OCI-M2 (cell line): ENCODE data around the gene CUEDC2.
"Not testable (repeated sequence)": the region's sequence is repeated elsewhere in the genome, so short reads cannot be mapped to it uniquely, and the experiment has no call there.

ENCODE experiments used
- DNase-seq: peaks from one replicate; lab custom pipeline; 2025; ENCODE audit not compliant: unreplicated experiment; lab: John Stamatoyannopoulos, UW

The CUEDC2 gene

DNA sequence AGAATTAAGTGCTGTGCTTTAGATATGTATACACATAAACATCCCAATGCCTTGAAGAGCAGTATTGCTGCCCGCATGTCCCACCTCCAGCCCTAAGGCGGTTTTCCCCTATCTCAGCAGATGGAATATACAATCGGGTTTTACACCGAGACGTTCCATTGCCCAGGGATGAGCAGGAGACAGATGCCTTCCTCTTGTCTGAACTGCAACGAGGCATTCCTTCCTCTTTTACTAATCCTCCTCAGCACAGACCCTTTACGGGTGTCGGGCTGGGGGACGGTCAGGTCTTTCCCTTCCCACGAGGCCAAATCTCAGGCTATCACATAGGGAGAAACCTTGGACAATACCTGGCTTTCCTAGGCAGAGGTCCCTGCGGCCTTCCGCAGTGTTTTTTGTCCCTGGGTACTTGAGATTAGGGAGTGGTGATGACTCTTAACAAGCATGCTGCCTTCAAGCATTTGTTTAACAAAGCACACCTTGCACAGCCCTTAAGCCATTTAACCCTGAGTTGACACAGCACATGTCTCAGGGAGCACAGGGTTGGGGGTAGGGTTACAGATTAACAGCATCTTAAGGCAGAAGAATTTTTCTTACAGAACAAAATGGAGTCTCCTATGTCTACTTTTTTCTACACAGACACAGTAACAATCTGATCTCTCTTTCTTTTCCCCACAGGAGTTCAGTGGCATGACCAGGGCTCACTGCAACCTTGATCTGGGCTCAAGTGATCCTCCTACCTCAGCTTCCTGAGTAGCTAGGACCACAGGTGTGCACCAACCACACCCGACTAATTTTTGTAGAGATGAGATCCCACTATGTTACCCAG, 22.5 kb upstream of the CUEDC2 start:
- not testable (repeated sequence) for DNase-seq

DNA sequence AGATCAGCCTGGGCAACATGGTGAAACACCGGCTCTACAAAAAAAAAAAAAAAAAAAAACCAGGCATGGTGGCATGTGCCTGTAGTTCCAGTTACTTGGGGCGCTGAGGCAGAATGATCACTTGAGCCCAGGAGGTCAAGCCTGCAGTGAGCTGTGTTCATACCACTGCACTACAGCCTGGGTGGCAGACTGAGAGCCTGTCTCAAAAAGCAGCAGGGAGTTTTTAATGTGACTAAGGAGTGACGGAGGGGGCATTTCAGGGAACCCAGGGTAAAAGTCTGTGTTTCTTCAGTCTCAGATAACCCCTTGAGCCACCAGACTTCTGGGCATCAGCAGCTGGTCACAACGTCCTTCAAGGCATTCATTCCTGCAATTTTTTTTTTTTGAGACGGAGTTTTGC, 21.1 kb upstream of the CUEDC2 start:
- DNase-seq, result no peak

DNA sequence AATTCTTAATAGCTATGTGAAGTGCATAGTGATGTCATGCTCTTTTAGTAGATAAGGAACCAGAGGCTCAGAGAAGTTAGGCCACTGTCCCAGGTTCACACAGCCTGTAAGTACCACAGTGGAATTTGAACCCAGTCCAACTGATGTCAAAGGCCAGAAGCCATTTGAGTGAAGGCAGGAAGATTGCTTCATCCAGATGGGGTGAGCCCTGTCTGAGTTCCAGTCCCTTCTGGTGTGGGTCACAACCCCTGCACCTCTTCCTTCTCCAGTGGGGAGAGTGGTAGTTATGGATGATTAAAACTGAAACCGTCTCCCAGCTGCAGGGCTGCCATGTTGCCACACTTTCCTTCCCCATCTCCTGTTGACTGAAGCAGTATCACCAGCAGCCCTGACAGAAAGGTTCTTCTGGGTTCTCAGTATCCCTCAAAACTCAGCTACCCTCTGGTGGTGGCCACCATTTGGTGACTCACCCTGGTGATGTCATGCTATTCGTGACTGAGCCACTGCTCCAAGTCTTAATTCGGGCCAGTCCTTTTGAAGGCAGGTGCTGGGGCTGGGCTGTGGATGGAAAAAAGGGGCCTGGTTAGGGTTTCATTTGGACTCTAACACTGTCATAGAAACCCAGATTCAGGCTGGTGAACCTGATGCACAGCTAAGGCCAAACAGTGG, 20.4 kb upstream of the CUEDC2 start:
- no peak for DNase-seq

DNA sequence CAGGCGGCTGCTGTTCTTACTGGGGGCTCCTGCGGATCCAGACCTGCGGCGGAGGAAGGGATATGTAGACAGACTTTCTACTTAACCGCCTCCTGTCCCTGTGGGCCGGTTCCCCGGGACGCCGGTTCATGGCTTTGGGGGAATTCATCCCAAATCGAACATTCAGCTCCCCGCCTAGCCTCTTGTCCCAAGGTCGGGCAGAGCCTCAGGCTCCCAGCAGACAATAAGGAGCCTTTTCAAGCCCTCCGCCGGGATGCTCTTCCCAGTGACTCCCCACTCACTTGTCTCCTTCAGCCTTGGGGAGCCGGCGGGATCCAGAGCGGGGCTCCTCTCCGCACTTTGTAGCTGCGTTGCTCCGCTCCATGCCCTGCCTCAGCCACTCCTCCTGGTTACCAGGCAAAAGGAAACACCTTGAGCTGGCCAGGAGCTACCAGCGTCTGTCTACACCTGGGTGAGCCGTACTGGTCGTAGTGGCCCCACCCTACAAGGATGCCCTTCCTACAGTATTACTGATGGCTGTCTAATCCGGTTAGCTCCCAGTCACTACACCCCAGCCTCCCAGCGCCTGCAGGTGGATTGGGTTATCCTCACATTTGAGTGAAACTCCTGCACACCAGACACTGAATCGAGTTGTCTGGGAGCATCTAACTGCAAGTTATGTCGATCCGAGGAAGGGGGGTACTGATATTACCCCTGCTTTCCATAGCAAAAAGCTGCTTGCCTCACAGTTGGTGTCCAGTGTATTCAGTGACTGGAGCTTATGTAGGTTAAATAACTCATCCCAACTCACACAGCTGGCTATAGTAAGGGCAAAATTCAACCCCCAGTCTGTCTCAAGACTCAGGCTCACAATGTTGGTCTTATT, 19.0 kb upstream of the CUEDC2 start, which contains the start of gene C10orf95:
Gene C10orf95 (minus strand): TSS at position 439 of the 865 bp plus-strand sequence. CDS start 450 bp downstream, outside the sequence.
- no peak for DNase-seq

DNA sequence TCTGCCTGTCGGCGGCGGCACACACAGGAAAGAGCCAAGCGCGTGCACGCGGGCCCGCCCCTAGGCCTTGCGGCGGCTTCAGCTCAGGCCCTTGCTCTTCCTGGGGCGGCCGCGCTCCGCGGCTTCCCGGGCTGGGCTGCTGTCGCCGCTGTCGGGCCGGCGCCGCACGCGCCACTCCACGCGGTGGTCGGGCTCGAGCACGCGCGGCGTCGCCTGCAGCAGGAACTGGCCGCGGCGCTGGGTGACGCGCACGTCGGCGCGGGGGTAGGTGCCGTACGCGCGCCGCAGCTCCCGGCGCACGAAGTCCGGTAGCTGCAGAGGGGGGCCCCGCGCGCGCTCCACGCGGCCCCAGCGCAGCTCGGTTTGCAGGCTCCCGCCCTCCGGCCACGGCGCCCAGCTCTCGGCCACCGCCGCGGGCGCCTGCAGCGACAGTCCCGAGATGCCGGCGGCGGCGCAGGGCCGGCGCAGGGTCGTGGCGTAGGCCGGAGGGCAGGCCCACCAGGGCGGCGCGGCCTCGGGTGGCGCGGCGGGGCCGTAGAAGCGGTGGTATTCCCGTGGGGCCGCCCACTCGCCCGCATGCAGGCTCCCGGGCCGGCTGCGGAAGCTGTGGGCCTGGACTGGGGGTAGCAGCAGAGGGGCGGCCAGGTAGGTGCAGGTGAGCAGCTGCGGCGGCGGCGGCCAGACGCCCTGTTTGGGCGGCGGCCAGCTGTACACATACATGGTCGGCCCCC, 18.2 kb upstream of the CUEDC2 start:
- no peak for DNase-seq

DNA sequence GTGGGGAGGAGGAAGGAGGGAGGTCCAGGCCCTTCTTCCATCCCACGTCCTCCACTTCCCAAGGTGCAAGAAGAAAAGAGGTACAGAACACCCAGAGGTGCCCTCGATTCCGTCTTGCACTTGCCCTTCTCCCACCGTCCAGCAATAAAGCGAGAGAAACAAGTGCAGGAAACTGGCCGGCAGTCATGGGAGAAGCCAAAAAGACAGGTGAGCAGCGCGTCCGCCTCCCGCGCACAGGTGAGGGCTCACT, 17.7 kb upstream of the CUEDC2 start:
- DNase-seq, result no peak

DNA sequence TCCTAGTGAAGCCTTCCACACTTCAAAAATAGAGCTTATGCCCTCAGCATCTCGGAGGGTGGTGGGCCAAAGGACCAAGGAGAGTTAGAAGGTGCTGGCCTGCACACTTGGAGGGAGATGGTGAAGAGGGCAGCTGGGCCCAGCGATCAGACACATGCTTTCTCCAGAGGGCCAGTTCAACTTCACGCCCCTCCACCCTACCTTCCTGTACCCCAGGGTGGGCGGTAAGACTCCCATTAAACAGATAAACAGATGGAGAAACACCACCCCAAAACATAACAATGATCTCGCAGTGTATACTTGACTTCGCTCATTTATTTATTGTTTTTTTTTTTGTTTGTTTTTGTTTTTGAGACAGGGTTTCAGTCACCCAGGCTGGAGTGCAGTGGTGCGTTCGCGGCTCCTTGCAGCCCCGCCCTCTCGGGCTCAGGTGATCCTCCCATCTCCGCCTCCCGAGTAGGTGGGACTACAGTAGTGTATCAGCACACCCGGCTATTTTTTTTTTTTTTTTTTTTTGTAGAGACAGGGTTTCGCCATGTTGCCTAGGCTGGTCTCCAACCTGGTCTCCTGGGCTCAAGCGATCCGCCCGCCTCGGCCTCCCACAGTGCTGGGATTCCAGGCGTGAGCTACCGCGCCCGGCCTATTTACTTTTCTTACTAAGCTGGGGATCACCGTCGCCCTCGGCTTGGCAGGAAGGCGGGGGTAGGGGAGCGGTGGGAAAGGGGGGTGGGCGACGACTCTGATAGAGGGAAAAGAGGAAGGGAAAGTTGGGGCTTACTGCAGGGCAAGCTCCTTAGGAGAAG, 17.1 kb upstream of the CUEDC2 start:
- peak; percentile 49 for DNase-seq

DNA sequence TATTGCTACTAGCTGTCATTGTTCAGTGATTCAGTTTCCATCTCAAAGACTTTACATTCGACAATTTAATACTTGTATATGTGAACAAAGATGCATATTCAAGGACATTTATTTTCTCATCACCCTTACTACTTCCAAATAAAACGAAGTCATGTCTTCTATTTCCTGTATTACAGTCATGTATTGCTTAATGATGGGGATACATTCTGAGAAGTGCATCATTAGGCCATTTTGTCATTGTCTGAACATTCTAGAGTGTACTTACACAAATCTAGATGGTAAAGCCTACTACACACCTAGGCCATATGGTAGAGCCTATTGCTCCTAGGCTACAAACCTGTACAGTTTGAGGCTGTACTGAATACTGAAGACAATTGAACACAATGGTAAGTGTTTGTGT, 12.5 kb upstream of the CUEDC2 start:
- DNase-seq, result no peak

DNA sequence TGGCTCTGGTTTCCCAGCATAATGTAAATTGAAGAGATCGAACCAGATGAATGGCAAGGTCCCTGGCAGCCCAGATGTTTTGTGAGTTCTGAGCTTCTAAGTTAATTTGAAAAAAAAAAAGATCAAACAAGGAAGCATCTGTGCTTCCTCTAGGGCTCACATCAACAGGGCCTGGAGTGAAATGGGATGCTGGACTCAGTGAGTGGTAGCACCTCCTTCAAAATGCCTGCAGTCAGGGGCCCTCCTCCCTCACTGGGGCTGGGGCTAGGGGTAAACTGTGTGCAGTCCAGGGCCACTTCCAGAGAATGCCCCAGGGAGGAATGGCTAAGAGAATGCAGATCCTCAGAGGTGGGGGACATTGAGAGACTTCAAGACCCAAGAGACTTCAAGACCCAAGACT, 6.0 kb upstream of the CUEDC2 start:
- no peak for DNase-seq

DNA sequence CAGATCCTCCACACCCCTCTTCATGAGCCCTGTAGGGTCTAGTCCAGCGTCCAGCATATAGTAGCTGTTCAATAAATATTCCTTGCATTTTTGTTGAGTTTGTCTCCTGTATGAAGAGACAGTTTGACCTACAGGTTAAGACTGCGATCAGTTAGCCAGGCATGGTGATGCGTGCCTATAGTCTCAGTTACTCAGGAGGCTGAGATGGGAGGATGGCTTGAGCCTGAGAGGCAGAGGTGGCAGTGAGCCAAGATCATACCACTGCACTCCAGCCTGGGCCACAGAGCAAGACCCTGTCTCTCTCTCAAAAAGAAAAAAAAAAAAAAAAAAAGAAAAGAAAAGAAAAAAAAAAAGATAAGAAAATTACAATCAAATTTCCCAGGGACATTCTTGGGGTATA, 5.1 kb upstream of the CUEDC2 start:
- DNase-seq, result no peak

DNA sequence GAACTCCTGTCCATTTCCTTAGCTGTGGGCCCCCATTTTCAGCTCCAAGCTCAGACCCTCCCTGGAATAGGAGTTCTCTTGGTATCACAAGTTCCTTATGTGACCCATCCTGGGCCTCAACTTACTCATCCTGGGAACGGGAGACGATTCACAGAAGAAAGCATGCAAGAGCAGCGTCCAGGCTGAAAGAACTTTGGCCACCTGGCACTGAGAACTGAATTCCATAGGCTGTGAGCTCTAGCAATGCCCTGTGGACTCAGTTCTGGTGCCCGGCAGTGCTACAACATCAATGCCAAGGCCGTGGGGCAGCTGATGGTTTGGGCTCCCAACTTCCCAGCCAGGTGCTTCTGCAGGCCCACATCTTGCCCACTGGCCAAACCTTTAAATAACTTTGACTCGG, 3.9 kb upstream of the CUEDC2 start:
- DNase-seq, result no peak

DNA sequence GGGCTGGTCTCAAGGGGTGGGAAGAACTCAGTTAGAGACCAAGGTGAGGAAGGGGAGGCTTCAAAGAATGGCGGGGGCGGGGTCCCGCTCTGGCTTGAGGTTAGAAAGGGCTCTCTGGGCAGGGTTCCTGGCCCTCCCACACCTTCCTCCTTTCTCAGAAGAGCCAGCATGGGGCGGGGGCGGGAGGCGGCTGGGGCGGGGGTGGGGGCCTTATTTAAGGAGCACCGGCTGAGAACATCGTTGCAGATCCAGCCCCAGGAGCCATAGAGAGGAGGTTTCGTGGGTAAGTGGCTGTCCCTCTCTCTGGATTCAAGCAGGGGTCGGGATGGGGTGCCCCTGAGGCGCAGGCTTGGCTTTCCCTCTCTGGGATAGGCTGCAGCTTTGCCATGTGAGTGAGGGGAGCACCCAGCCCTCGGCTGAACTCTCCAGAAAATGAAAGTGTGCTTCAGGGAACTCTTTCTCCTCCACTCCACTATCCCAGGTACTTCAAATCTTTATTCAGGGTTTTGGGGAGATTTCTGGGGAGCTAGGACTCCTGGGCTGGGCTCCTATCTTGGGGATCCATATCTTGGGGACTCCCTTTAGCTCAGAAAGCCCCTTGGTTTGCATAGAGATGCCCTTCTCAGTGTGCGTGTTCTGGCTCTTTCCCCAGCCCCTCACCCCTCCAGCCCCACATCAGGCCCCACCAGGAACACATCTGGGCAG, 3.3 kb upstream of the CUEDC2 start:
- no peak for DNase-seq

DNA sequence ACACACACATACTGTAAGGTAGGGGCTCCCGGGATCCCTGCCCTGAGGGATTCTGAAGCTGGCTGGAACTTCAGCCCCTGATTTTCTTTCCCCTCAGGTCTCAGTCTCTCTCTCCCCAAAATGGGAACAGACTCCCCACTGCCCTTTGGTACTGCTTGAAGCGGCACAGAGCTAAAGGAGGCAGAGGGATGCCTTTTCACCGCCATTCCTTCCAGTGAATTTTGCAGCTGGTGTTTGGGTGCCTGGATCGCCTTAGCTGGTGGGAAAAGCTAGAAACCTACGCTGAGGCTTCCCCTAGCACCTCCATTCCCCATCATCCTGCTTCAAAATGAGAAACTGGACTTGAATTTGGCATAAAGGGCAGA, 2.7 kb upstream of the CUEDC2 start:
- DNase-seq, result no peak

DNA sequence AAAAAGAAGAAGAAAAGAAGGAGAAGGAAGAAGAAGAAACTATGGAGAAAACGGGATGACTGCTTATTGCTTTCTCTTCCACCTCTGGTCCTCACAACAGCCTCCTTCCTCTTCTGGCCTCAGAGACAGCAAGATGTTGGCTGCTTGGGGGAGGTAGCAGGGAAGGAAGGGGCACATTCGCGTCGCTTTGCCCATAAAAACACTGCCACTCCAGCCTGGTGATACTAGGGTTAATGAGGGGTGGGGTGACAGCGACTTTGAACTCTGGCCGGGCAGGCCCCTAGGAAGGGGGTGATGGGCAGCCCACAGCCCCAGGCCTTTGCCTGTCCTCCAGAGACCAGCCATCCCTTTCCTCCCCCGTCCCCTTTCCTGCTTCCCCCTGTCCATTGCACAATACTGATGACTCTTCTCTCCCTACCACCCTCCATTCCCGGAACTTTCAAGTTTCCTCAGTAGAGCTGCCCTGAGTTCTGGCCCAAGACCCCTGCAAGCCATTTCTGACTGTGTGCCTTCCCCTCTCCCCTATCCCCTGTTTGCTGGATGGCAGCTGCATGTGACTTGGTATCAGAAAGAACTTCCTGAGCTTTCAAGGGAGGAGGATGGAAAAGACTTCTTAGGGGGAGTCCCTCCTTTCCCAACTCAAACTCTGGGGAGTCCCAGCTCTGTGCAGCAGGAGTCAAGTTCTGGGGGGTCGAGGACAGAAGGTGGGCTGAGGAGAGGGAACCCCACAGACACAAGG, 2.2 kb upstream of the CUEDC2 start:
- no peak for DNase-seq

DNA sequence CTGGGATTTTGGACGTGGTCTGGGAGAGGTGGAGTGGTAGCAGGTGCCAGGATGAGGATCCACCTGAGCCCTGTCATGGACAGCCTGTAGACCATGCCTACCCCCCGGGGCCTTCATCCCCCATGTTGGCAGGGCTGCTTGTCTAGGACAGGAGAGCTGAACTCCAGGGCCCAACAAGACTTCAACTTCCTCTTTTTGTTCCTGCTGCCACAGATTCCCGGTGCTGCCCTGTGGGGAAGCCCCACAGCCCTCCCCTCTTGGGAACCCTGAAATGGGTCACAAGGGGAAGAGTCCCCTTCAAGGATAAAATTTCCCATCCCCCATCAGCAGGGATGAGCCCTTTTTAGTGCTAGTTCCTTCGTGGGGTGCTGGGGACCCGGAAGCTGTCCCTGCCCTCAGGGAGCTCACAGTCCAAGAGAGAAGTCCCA, 1.3 kb upstream of the CUEDC2 start:
- DNase-seq, result no peak

DNA sequence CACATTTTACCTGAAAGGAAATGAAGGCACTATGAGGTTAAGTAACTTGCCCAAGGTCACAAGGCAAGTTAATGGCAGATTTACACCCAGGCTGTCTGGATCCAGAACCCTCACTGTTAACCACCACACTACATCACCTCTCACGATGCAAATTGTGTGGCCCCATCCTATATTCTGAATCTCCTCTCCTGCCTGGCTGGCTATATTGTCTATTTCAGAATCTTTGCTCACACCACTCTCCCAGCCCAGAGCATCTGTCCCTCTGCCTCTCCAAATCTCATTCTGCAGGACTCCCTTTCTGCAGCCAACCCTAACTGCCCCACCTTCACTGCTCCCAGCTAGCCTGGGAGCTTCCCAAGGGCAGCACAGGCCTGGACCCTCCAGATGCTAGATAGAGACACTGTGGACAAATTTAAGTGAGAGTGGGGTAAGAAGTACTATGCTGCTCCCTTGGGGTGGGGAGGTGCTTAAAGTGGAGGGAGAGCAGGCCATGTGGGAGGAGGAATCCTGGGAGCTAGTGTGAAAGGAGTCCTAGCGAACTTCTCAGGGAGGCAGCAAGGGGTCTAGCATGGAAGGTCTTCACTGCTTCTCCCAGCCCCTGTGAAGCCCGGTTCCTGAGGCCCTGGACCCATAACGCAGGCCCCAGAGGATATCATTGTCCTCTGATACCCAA, 786 bp downstream of the CUEDC2 start:
- DNase-seq, result no peak

DNA sequence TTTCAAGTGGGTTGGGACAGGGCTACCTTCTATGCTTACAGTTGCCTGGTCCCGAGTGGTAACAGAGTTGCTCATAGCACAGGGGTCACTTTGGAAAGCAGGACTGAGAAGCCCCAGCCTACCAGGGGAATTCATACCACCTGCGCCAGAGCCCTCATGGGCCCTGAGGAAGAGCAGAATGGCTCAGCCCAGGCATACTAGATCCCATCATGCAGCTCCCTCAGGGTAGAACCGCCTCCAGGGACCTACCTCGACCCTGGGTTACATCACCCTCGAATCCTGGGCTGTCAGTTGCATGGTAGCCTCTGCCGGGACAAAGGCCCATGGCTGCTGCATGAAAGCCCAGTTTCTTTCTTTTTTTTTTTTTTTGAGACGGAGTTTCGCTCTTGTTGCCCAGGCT, 2.9 kb downstream of the CUEDC2 start:
- DNase-seq, result no peak

DNA sequence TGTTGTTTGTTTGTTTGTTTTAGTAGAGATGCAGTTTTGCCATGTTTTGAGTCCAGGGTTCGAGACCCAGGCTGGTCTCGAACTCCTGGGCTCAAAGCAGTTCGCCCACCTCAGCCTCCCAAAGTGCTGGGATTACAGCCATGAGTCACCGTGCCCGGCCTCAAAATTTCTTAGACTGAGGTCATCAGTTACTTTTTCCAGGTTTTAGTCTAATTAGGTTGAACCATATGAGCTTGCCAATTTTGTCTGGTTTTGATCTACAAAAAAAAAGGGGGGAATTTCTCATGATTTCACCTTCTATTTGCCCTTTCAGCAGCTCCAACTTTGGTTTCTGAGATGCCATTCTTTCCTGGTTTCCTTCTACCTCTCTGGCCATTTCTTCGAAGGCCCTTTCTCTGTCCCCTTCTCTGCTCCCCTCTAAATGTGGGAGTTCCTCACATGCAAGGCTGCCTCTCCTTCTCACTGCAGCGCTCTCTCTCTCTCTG, 5.5 kb downstream of the CUEDC2 start:
- no peak for DNase-seq
